ENCODE measurements around the gene NRXN2.

DNA sequence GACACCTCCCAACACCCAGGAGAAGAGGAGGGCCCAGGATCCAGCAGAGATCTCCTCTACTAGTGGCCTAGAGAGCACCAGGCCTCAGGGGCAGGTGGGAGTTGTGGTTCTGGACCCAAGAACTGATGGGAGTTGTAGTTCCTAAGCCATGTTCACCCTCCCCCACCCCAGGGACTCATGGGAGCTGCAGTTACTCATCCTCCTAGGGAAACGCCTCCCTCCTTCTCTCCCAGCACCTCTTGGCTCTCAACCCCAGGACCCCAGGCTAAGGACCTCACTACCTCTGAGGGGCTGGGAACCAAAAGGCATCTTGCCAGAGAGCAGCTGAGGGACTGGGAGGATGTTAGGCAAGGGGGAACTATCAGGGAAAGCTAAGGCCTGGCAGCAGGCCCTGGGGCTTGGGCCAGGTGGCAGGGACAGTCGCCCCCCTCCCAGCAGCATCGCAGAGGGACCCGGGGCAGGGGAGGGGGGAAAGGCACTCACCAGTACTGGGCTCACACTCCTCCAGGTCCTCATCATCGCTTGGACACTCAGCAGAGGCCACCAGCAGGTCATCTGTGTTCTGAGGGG, 103.1 kb downstream of the NRXN2 start:
- TF ChIP-seq EZH2 (IDR thresholded peaks at IDR 0.05; ENCODE audit: borderline replicate concordance, low read length) = no peak
- TF ChIP-seq, protein P1, sequence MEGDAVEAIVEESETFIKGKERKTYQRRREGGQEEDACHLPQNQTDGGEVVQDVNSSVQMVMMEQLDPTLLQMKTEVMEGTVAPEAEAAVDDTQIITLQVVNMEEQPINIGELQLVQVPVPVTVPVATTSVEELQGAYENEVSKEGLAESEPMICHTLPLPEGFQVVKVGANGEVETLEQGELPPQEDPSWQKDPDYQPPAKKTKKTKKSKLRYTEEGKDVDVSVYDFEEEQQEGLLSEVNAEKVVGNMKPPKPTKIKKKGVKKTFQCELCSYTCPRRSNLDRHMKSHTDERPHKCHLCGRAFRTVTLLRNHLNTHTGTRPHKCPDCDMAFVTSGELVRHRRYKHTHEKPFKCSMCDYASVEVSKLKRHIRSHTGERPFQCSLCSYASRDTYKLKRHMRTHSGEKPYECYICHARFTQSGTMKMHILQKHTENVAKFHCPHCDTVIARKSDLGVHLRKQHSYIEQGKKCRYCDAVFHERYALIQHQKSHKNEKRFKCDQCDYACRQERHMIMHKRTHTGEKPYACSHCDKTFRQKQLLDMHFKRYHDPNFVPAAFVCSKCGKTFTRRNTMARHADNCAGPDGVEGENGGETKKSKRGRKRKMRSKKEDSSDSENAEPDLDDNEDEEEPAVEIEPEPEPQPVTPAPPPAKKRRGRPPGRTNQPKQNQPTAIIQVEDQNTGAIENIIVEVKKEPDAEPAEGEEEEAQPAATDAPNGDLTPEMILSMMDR (IDR thresholded peaks at IDR 0.05; ENCODE audit: low read length) = no peak
